Measurements from ENCODE around the gene TULP3. TPM values are rescaled to one million over a fixed set of nuclear protein-coding genes. Genes with fewer than 3 reads are reported as not detected.

TULP3 gene
- total RNA-seq, 2 experiments from 2014 or later = 10.7 to 11.0 TPM

- no peaks in the 10 kb centered on the region for H4K20me1 ChIP-seq (ENCODE audit: insufficient read depth, low read length)
- no peak overlapping the region for H2AFZ ChIP-seq (ENCODE audit: low read length)
- intact Hi-C loops (cut with micrococcal nuclease; ENCODE audit: unreplicated experiment) = no loop called here
- ChIA-PET POLR2A (no interaction called here), CTCF (ENCODE audit: unreplicated experiment) (no interaction called here)
- H3K4me3 ChIP-seq (ENCODE audit: low read depth, low read length, poor library complexity, severe bottlenecking) = no peak overlapping the region
- no TSS peak for BruUV-seq (replicated peaks)
- no peaks in the 10 kb centered on the region for H3K9me2 ChIP-seq (ENCODE audit: insufficient read depth, low read length)
- TF ChIP-seq EZH2phosphoT487 (IDR thresholded peaks at IDR 0.05; ENCODE audit: borderline replicate concordance, low read depth, low read length) (no peak), CTCF (conservative IDR thresholded peaks at IDR 0.05; ENCODE audit: low read length) (no peak)
- H3K4me2 ChIP-seq (ENCODE audit: low read length) = no peak overlapping the region
- no peaks in the 10 kb centered on the region for H3K9me3 ChIP-seq (ENCODE audit: low read length)
- 0 out of 2 replicates have a peak, but pooled peaks cover 3% of the 10 kb centered on the region for H3K36me3 ChIP-seq (ENCODE audit: insufficient read depth, low read length)
- DNase-seq (ENCODE audit: low spot score) = no peak
- H3K4me1 ChIP-seq (ENCODE audit: insufficient read depth, low read length, poor library complexity, severe bottlenecking) = no peaks in the 10 kb centered on the region
- H3K27ac ChIP-seq (ENCODE audit: low read depth, low read length, poor library complexity, severe bottlenecking) = no peak overlapping the region
- H3K79me2 ChIP-seq (ENCODE audit: insufficient read depth, low read depth, low read length) = no peaks in the 10 kb centered on the region
These were observed 43.7 kb downstream of the TULP3 start for GRCh38 chr12:2934371-2934770.

DNA sequence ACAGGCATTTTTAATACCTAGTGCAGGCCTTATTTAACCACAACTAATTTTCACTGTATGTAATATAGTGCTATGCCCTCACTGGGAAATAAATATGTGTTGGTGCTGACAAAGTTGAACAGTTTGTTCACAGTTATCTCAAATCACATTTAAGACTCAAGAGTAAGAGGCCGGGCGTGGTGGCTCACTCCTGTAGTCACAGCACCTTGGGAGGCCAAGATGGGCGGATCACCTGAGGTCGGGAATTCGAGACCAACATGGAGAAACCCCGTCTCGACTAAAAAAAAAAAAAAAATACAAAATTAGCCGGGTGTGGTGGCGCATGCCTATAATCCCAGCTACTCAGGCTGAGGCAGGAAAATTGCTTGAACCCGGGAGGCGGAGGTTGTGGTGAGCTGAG lies 45.6 kb downstream of the TULP3 start:
- TF ChIP-seq EZH2phosphoT487 (IDR thresholded peaks at IDR 0.05; ENCODE audit: borderline replicate concordance, low read depth, low read length) = no peak
- no peak for TF ChIP-seq CTCF (conservative IDR thresholded peaks at IDR 0.05; ENCODE audit: low read length)
- Histone ChIP-seq H3K4me1 (ENCODE audit: insufficient read depth, low read length, poor library complexity, severe bottlenecking) (no peaks in the 10 kb centered on the region), H2AFZ (ENCODE audit: low read length) (no peak overlapping the region), H4K20me1 (ENCODE audit: insufficient read depth, low read length) (no peaks in the 10 kb centered on the region), H3K9me2 (ENCODE audit: insufficient read depth, low read length) (no peaks in the 10 kb centered on the region), H3K36me3 (ENCODE audit: insufficient read depth, low read length) (0 out of 2 replicates have a peak, but pooled peaks cover 3% of the 10 kb centered on the region), H3K4me3 (ENCODE audit: low read depth, low read length, poor library complexity, severe bottlenecking) (no peak overlapping the region), H3K79me2 (ENCODE audit: insufficient read depth, low read depth, low read length) (no peaks in the 10 kb centered on the region), H3K9me3 (ENCODE audit: low read length) (no peaks in the 10 kb centered on the region), H3K27ac (ENCODE audit: low read depth, low read length, poor library complexity, severe bottlenecking) (no peak overlapping the region), H3K4me2 (ENCODE audit: low read length) (no peak overlapping the region)
- no TSS peak for BruUV-seq (replicated peaks)
- POLR2A ChIA-PET = no interaction called here
- intact Hi-C loops (cut with micrococcal nuclease; ENCODE audit: unreplicated experiment) = no loop called here
- DNase-seq (ENCODE audit: low spot score) = no peak
- CTCF ChIA-PET (ENCODE audit: unreplicated experiment) = no interaction called here

DNA sequence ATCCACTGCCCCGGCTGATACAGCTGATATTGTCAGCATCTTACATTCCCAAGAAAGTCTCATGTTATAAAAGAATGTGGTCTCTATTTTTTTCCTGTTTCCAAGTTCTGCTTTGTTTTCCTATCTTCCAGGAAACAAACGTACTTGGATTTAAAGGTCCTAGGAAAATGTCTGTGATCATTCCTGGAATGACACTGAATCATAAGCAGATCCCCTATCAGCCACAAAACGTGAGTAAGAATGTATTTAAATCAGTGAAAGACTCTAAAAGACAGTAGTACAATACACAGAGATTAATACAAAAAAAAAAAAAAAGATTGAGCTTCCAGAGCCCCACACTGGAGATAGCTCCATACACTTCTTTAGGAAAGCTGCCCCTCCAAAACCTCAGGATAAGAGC lies 46.8 kb downstream of the TULP3 start:
- H3K9me3 ChIP-seq (ENCODE audit: low read length) = no peaks in the 10 kb centered on the region

More for the DNA sequence above, 46.8 kb downstream of the TULP3 start:
- no peak for DNase-seq (ENCODE audit: low spot score)
- Histone ChIP-seq H2AFZ (ENCODE audit: low read length) (no peak overlapping the region), H3K4me2 (ENCODE audit: low read length) (no peak overlapping the region), H3K9me2 (ENCODE audit: insufficient read depth, low read length) (no peaks in the 10 kb centered on the region), H4K20me1 (ENCODE audit: insufficient read depth, low read length) (no peaks in the 10 kb centered on the region), H3K36me3 (ENCODE audit: insufficient read depth, low read length) (0 out of 2 replicates have a peak, but pooled peaks cover 3% of the 10 kb centered on the region), H3K4me3 (ENCODE audit: low read depth, low read length, poor library complexity, severe bottlenecking) (no peak overlapping the region), H3K79me2 (ENCODE audit: insufficient read depth, low read depth, low read length) (no peaks in the 10 kb centered on the region), H3K4me1 (ENCODE audit: insufficient read depth, low read length, poor library complexity, severe bottlenecking) (no peaks in the 10 kb centered on the region), H3K27ac (ENCODE audit: low read depth, low read length, poor library complexity, severe bottlenecking) (no peak overlapping the region)
- BruUV-seq (replicated peaks) = no TSS peak
- intact Hi-C loops (cut with micrococcal nuclease; ENCODE audit: unreplicated experiment) = no loop called here
- CTCF ChIA-PET (ENCODE audit: unreplicated experiment) = interaction anchor here (1.0 kb wide), 1 partner anchor 12 kb away, joined by 3 read pairs; no protein-coding TSS in a partner anchor
- POLR2A ChIA-PET = interaction anchor here (1.6 kb wide), 1 partner anchor 12 kb away, joined by 4 read pairs; no protein-coding TSS in a partner anchor
- TF ChIP-seq EZH2phosphoT487 (IDR thresholded peaks at IDR 0.05; ENCODE audit: borderline replicate concordance, low read depth, low read length) = no peak
- no peak for TF ChIP-seq CTCF (conservative IDR thresholded peaks at IDR 0.05; ENCODE audit: low read length)
